ENCODE measurements around the gene CD68.

DNA sequence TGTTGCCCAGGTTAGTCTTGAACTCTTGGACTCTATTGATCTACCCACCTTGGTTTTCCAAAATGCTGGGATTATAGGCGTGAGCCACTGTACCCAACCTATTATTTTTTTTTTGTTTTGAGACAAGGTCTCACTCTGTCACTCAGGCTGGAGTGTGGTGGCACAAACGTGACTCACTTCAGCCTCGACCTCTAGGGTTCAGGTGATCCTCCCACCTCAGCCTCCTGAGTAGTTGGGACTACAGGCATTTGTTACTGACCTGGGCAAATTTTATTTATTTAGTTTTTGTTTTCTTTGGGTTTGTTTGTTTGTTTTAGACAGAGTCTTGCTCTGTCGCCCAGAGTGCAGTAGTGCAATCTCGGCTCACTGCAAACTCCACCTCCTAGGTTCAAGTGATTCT lies 44.2 kb downstream of the CD68 start:
- TF ChIP-seq GATA3 (IDR thresholded peaks at IDR 0.05; ENCODE audit: low read depth, low read length) (no peak), GATA2 (IDR thresholded peaks at IDR 0.05; ENCODE audit: low read depth, low read length) (no peak)
